Astrocyte (in vitro differentiated cells and primary cell): ENCODE data around the gene TRIM56. TPM values are rescaled to one million over a fixed set of nuclear protein-coding genes. Genes with fewer than 3 reads are reported as not detected.

Experiments
- DNase-seq: peaks from one replicate; pipeline ENCODE4 v3.0.0-alpha.2; 2010; ENCODE audit warnings: low read depth
- FAIRE-seq: peaks from 2 replicates; lab custom pipeline; 2011; peaks lifted over from hg19 to GRCh38; lab: Jason Lieb, UNC
- H2AFZ ChIP-seq: 2 replicates; pipeline ENCODE4 v1.6.0; 2012; ENCODE audit warnings: low read depth, low read length, inconsistent platforms
- H3K27ac ChIP-seq: 2 replicates; pipeline ENCODE4 v1.5.1; 2011; ENCODE audit warnings: low read depth, low read length, inconsistent platforms
- H3K27me3 ChIP-seq: 2 replicates; pipeline ENCODE4 v1.6.0; 2011; ENCODE audit warnings: low read length, inconsistent platforms; ENCODE audit not compliant: insufficient read depth
- H3K36me3 ChIP-seq: 2 replicates; pipeline ENCODE4 v1.5.1; 2011; ENCODE audit warnings: low read length, inconsistent platforms; ENCODE audit not compliant: insufficient read depth
- H3K4me1 ChIP-seq: 2 replicates; pipeline ENCODE4 v1.5.1; 2011; ENCODE audit warnings: low read length, inconsistent platforms; ENCODE audit not compliant: insufficient read depth
- H3K4me2 ChIP-seq: 2 replicates; pipeline ENCODE4 v1.6.0; 2012; ENCODE audit warnings: low read length, inconsistent platforms
- H3K4me3 ChIP-seq: 2 replicates; pipeline ENCODE4 v1.5.1; 2011; ENCODE audit warnings: low read depth, mild to moderate bottlenecking, low read length, inconsistent platforms; ENCODE audit not compliant: insufficient read depth
- H3K79me2 ChIP-seq: 2 replicates; pipeline ENCODE4 v1.6.0; 2012; ENCODE audit warnings: mild to moderate bottlenecking, low read length, inconsistent platforms; ENCODE audit not compliant: insufficient read depth
- H3K9ac ChIP-seq: 2 replicates; pipeline ENCODE4 v1.6.0; 2012; ENCODE audit warnings: mild to moderate bottlenecking, low read length, inconsistent platforms
- H3K9me3 ChIP-seq: 2 replicates; pipeline ENCODE4 v1.5.1; 2012; ENCODE audit warnings: low read depth, mild to moderate bottlenecking, low read length, inconsistent platforms; ENCODE audit not compliant: insufficient read depth
- H4K20me1 ChIP-seq: 2 replicates; pipeline ENCODE4 v1.6.0; 2012; ENCODE audit warnings: low read length, inconsistent platforms; ENCODE audit not compliant: insufficient read depth
- H3K27ac Mint-ChIP-seq: one replicate; pipeline ENCODE4 v1.8.0; 2021; ENCODE audit warnings: mild to moderate bottlenecking, mixed read lengths; ENCODE audit not compliant: unreplicated experiment
- H3K27me3 Mint-ChIP-seq: one replicate; pipeline ENCODE4 v1.8.0; 2021; ENCODE audit warnings: low read depth, mixed read lengths; ENCODE audit not compliant: unreplicated experiment
- H3K36me3 Mint-ChIP-seq: one replicate; pipeline ENCODE4 v1.8.0; 2021; ENCODE audit warnings: low read depth, mixed read lengths; ENCODE audit not compliant: unreplicated experiment
- H3K4me1 Mint-ChIP-seq: one replicate; pipeline ENCODE4 v1.8.0; 2021; ENCODE audit warnings: low read depth, mixed read lengths; ENCODE audit not compliant: unreplicated experiment
- H3K4me3 Mint-ChIP-seq: one replicate; pipeline ENCODE4 v1.8.0; 2021; ENCODE audit warnings: mild to moderate bottlenecking, moderate library complexity, mixed read lengths; ENCODE audit not compliant: unreplicated experiment
- H3K9me3 Mint-ChIP-seq: one replicate; pipeline ENCODE4 v1.8.0; 2021; ENCODE audit warnings: mild to moderate bottlenecking, mixed read lengths; ENCODE audit not compliant: unreplicated experiment
- CTCF ChIP-seq: IDR thresholded peaks from 2 replicates; pipeline ENCODE4 v1.5.1; 2011; ENCODE audit warnings: low read depth, mild to moderate bottlenecking, inconsistent platforms, low read length, moderate library complexity; ENCODE audit not compliant: insufficient read depth
- EZH2 ChIP-seq: IDR thresholded peaks from 2 replicates; pipeline ENCODE4 v1.6.1; 2012; ENCODE audit warnings: mild to moderate bottlenecking, low read length, inconsistent platforms; ENCODE audit not compliant: insufficient read depth
- total RNA-seq: library from RNA; stranded (reverse); gene quantifications from 2 replicates; pipeline ENCODE4 v1.2.1, GENCODE V29; 2021

TRIM56 gene
- total RNA-seq, 1 donor from 2014 or later = 24.2 TPM

DNA sequence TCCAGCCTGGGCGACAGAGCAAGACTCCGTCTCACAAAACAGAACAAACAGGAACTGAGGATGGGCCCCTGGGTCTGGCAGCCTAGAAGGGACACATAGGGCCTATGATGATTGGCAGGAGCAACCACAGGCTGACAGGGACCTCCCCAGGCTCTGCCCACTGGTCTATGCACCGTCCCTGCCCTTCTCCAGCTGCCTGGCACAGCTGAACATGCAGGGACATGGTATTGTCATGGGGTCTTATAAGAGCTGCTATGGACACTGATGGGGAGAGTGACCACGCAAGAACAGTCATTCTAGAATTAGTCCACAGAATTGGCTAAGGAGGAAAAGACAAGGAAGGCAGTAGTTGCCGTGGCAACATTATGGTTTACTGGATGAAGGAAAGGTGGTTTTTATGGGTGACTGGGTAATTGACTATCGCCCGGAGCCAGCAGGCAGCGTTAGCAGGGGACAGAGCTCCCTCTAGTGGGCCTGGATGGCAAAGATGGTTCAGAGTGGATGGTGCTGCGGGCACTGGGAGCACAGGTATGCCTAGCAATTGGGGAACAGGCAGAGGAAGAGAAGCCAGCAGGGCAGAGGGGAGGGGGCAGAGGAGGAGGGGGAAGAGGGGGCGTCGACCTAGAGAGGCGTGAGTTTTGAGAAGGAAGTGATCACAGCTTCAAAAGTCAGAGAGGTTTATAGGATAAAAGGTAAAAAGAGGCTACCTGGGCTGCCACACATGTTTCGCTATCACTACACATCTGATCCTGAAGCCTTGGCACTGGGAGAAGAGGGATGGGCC lies 7.8 kb upstream of the TRIM56 start:
- Histone ChIP-seq H3K4me3 (no peak overlapping the region), H3K36me3 (no peaks in the 10 kb centered on the region), H3K79me2 (no peaks in the 10 kb centered on the region), H3K4me1 (no peaks in the 10 kb centered on the region), H3K9me3 (no peaks in the 10 kb centered on the region), H4K20me1 (no peaks in the 10 kb centered on the region), H2AFZ (no peak overlapping the region), H3K27ac (no peak overlapping the region), H3K9ac (no peak overlapping the region), H3K4me2 (peak overlapping the region; percentile 39), H3K27me3 (peaks cover under 1% of the 10 kb centered on the region)
- Mint-ChIP-seq H3K9me3 (no peaks in the 10 kb centered on the region), H3K4me3 (no peak overlapping the region), H3K36me3 (no peaks in the 10 kb centered on the region), H3K27me3 (peaks cover 10% of the 10 kb centered on the region), H3K27ac (peak overlapping the region; percentile 59), H3K4me1 (peaks cover 4% of the 10 kb centered on the region)
- FAIRE-seq (no peak), DNase-seq (peak; percentile 66)
- TF ChIP-seq CTCF (peak; percentile 93), EZH2 (no peak)

GRCh38 chr7:101081432-101081831 lies 3.8 kb upstream of the TRIM56 start:
- Mint-ChIP-seq H3K4me1 (peaks cover 8% of the 10 kb centered on the region), H3K36me3 (no peaks in the 10 kb centered on the region), H3K27me3 (peaks cover 2% of the 10 kb centered on the region), H3K4me3 (no peak overlapping the region), H3K9me3 (no peaks in the 10 kb centered on the region), H3K27ac (no peak overlapping the region)
- no peak for FAIRE-seq
- Histone ChIP-seq H3K27me3 (no peaks in the 10 kb centered on the region), H2AFZ (no peak overlapping the region), H3K79me2 (peaks cover 9% of the 10 kb centered on the region), H3K4me1 (peaks cover 11% of the 10 kb centered on the region), H3K9ac (no peak overlapping the region), H3K36me3 (no peaks in the 10 kb centered on the region), H4K20me1 (no peaks in the 10 kb centered on the region), H3K9me3 (no peaks in the 10 kb centered on the region), H3K4me3 (no peak overlapping the region), H3K4me2 (no peak overlapping the region), H3K27ac (no peak overlapping the region)
- no peak for DNase-seq
- TF ChIP-seq EZH2 (no peak), CTCF (no peak)

DNA sequence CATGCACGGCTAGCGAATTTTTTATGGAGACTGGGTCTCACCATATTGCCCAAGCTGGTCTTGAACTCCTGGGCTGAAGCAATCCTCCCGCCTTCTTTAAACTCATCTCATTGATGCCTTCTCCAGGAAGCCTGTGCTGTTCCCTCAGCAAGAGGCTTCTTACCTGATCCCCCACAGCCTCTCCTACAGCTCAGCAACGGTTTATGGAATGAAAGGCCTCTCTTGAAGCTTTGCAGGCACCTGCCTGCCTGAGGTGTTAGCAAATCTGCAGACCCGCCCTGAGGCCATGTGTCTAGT lies 468 bp upstream of the TRIM56 start:
- Histone ChIP-seq H3K27ac (peak overlapping the region; percentile 83), H3K4me2 (peak overlapping the region; percentile 96), H3K9me3 (no peaks in the 10 kb centered on the region), H3K4me3 (peak overlapping the region; percentile 72), H3K27me3 (no peaks in the 10 kb centered on the region), H4K20me1 (no peaks in the 10 kb centered on the region), H3K9ac (peak overlapping the region; percentile 88), H3K4me1 (peaks cover 11% of the 10 kb centered on the region), H3K36me3 (no peaks in the 10 kb centered on the region), H3K79me2 (peaks cover 33% of the 10 kb centered on the region), H2AFZ (peak overlapping the region; percentile 91)
- peaks cover 5% of the 10 kb centered on the region for H3K36me3 Mint-ChIP-seq
- no peaks in the 10 kb centered on the region for H3K27me3 Mint-ChIP-seq
- no peaks in the 10 kb centered on the region for H3K9me3 Mint-ChIP-seq
- no peak for DNase-seq
- TF ChIP-seq CTCF (no peak), EZH2 (no peak)
- FAIRE-seq = no peak
- peak overlapping the region; percentile 90 for H3K4me3 Mint-ChIP-seq
- H3K27ac Mint-ChIP-seq = peak overlapping the region; percentile 95
- H3K4me1 Mint-ChIP-seq = peaks cover 7% of the 10 kb centered on the region
